Naive thymus-derived CD4-positive, alpha-beta T cell (primary cell): ENCODE results near the gene NDUFA5. TPM values are rescaled to one million over a fixed set of nuclear protein-coding genes. Genes with fewer than 3 reads are reported as not detected.
A peak's percentile ranks its signal among the peaks of the same experiment; 100 is the strongest.
"Not testable (repeated sequence)": the region's sequence is repeated elsewhere in the genome, so short reads cannot be mapped to it uniquely, and the experiment has no call there.

ENCODE experiments used
- ATAC-seq: fragments of 150-1000 bp; cut with Tn5 transposase; 2 replicates; pipeline ENCODE4 v1.10.0; 2021; ENCODE audit warnings: mild to moderate bottlenecking, moderate library complexity
- CTCF ChIA-PET: fragments of 350-600 bp; sonication (Branson Sonifier 250); formaldehyde crosslinking; loops from one replicate; lab custom pipeline; 2021; ENCODE audit warnings: antibody characterized with exemption; lab: Charles Lee
- POLR2A ChIA-PET: fragments of 350-600 bp; sonication (Branson Sonifier 250); formaldehyde crosslinking; loops from one replicate; lab custom pipeline; 2021; ENCODE audit warnings: antibody characterized with exemption, inconsistent platforms; lab: Charles Lee
- DNase-seq, 9 donors: peaks; one replicate each; pipeline versions ENCODE4 v3.0.0 to v3.0.0-alpha.2; 2020 to 2022; ENCODE audit warnings: mixed read lengths in 1 of 9
- H3K27ac ChIP-seq: one replicate; pipeline ENCODE4 v1.7.0; 2013; ENCODE audit warnings: mild to moderate bottlenecking, low read depth, low read length, moderate library complexity
- H3K27me3 ChIP-seq, 2 donors: one replicate each; pipeline ENCODE4 v1.7.0; 2013; ENCODE audit warnings: low read length in 2 of 2, mild to moderate bottlenecking in 2 of 2, moderate library complexity in 2 of 2; ENCODE audit not compliant: control insufficient read depth in 2 of 2, insufficient read depth in 2 of 2
- H3K36me3 ChIP-seq, 3 experiments: 1 replicate in 2 of 3; 2 replicates in 1 of 3; pipeline ENCODE4 v1.7.0; 2013; ENCODE audit warnings: low read length in 3 of 3, mild to moderate bottlenecking in 3 of 3, moderate library complexity in 1 of 3; ENCODE audit not compliant: insufficient read depth in 3 of 3, control insufficient read depth in 2 of 3
- H3K4me1 ChIP-seq, 2 donors: one replicate each; pipeline ENCODE4 v1.7.0; 2013; ENCODE audit warnings: low read length in 2 of 2, mild to moderate bottlenecking in 2 of 2, moderate library complexity in 1 of 2; ENCODE audit not compliant: control insufficient read depth in 2 of 2, insufficient read depth in 2 of 2
- H3K4me3 ChIP-seq: 2 replicates; pipeline ENCODE4 v1.7.0; 2013; ENCODE audit warnings: mild to moderate bottlenecking, low read length
- H3K9me3 ChIP-seq, 3 experiments: 1 replicate in 2 of 3; 2 replicates in 1 of 3; pipeline ENCODE4 v1.7.0; 2013; ENCODE audit warnings: low read length in 3 of 3; ENCODE audit not compliant: control insufficient read depth in 2 of 3
- H3K27ac Mint-ChIP-seq, 9 donors: one replicate each; pipeline ENCODE4 v1.8.0; 2020 to 2022; ENCODE audit warnings: mixed read lengths in 9 of 9, mild to moderate bottlenecking in 8 of 9, moderate library complexity in 5 of 9, inconsistent platforms in 2 of 9
- H3K27me3 Mint-ChIP-seq, 5 donors: one replicate each; pipeline ENCODE4 v1.8.0; 2021 to 2022; ENCODE audit warnings: mixed read lengths in 5 of 5, mild to moderate bottlenecking in 1 of 5
- H3K36me3 Mint-ChIP-seq, 5 donors: one replicate each; pipeline ENCODE4 v1.8.0; 2020 to 2022; ENCODE audit warnings: mixed read lengths in 5 of 5, mild to moderate bottlenecking in 3 of 5, inconsistent platforms in 1 of 5
- H3K4me1 Mint-ChIP-seq, 7 donors: one replicate each; pipeline ENCODE4 v1.8.0; 2020 to 2022; ENCODE audit warnings: mixed read lengths in 7 of 7, mild to moderate bottlenecking in 3 of 7, inconsistent platforms in 1 of 7
- H3K4me3 Mint-ChIP-seq, 10 donors: one replicate each; pipeline ENCODE4 v1.8.0; 2020 to 2022; ENCODE audit warnings: mild to moderate bottlenecking in 10 of 10, mixed read lengths in 10 of 10, moderate library complexity in 6 of 10, inconsistent platforms in 2 of 10
- H3K9me3 Mint-ChIP-seq, 11 donors: one replicate each; pipeline ENCODE4 v1.8.0; 2020 to 2022; ENCODE audit warnings: mixed read lengths in 11 of 11, mild to moderate bottlenecking in 4 of 11, inconsistent platforms in 1 of 11, moderate library complexity in 1 of 11
- intact Hi-C, 2 donors: fragments of 100-400 bp; cut with micrococcal nuclease; formaldehyde crosslinking; loops; one replicate each; pipeline ENCODE4 v1.15.1; 2023
- polyA plus RNA-seq, 2 donors: library from polyadenylated mRNA; unstranded; fragments of 300-500 nt; fragmentation: Illumina TruSeq; gene quantifications; one replicate each; pipeline ENCODE4 v1.2.3, GENCODE V29; 2021
- total RNA-seq, 6 experiments: library from RNA in 5 of 6; stranded (reverse) in 5 of 6; gene quantifications; 1 replicate in 5 of 6; 2 replicates in 1 of 6; pipeline ENCODE4 v1.2.3 and lab custom pipeline; 2021 to 2026

The NDUFA5 gene
- total and polyA plus RNA-seq, 7 experiments from 2014 or later, result 40.8 to 97.8 (median 62.5) TPM

GRCh38 chr7:123535517-123535916 lies 22.1 kb downstream of the NDUFA5 start:
- POLR2A ChIA-PET, result interaction anchor here (0.8 to 2.6 kb wide), 2 partner anchors 22 to 214 kb away, joined by 3 to 21 read pairs; partner anchors contain the start of genes NDUFA5 and WASL
- H3K4me1 ChIP-seq, result peaks cover 4 to 14% of the 10 kb centered on the region in 2 donors
- CTCF ChIA-PET, result interaction anchor here (0.6 to 0.7 kb wide), 2 partner anchors 37 to 1397 kb away, joined by 3 read pairs; no protein-coding TSS in a partner anchor
- Mint-ChIP-seq H3K4me3 (peak overlapping the region in 7 of 10 donors; percentile 29 to 97 (median 90)), H3K27me3 (peaks cover 14 to 28% (median 22%) of the 10 kb centered on the region in 5 donors), H3K36me3 (peaks cover 0 to 3% (median 0%) of the 10 kb centered on the region in 5 donors), H3K27ac (peak overlapping the region in 4 of 9 donors; percentile 9 to 86 (median 66)), H3K9me3 (peaks cover 0 to 3% (median 0%) of the 10 kb centered on the region in 11 donors), H3K4me1 (peaks cover 7 to 31% (median 27%) of the 10 kb centered on the region in 7 donors)
- H3K36me3 ChIP-seq, result no peaks in the 10 kb centered on the region
- DNase-seq (no peak), ATAC-seq (no peak)
- intact Hi-C loops, result loop anchor here (1.0 to 10.0 kb wide), 3 partner anchors 22 to 1399 kb away; partner anchors contain the start of genes NDUFA5 (in 1 of the 2) and POT1 (in 1 of the 2)
- H3K27ac ChIP-seq, result peak overlapping the region; percentile 73
- H3K27me3 ChIP-seq, result no peaks in the 10 kb centered on the region
- no peaks in the 10 kb centered on the region for H3K9me3 ChIP-seq
- H3K4me3 ChIP-seq, result peak overlapping the region; percentile 54

- intact Hi-C loops, result loop anchor here (1.0 to 10.0 kb wide), 5 partner anchors 23 to 1400 kb away; partner anchors contain the start of genes NDUFA5 (in 2 of the 2), POT1 (in 1 of the 2) and WASL (in 1 of the 2)
- peaks cover 14 to 32% (median 23%) of the 10 kb centered on the region in 5 donors for H3K27me3 Mint-ChIP-seq
- ChIA-PET POLR2A (interaction anchor here (0.8 to 2.6 kb wide), 3 partner anchors 23 to 215 kb away, joined by 3 to 21 read pairs (median 3); partner anchors contain the start of genes NDUFA5 and WASL), CTCF (interaction anchor here (0.6 to 1.0 kb wide), 4 partner anchors 36 to 1398 kb away, joined by 3 read pairs; no protein-coding TSS in a partner anchor)
- H3K27ac Mint-ChIP-seq, result peak within 1 kb of the TSS; percentile 74 to 96 (median 86)
- DNase-seq (peak; percentile 82 to 94 (median 88)), ATAC-seq (peak; percentile 95)
- H3K36me3 Mint-ChIP-seq, result peaks cover 0 to 2% (median 0%) of the 10 kb centered on the region in 5 donors
- H3K9me3 Mint-ChIP-seq, result peaks cover 0 to 3% (median 0%) of the 10 kb centered on the region in 11 donors
- Histone ChIP-seq H3K36me3 (no peaks in the 10 kb centered on the region), H3K9me3 (no peaks in the 10 kb centered on the region), H3K27me3 (no peaks in the 10 kb centered on the region), H3K4me3 (peak within 1 kb of the TSS; percentile 54), H3K4me1 (peaks cover 4 to 14% of the 10 kb centered on the region in 2 donors), H3K27ac (peak within 1 kb of the TSS; percentile 73)
- peaks cover 7 to 31% (median 27%) of the 10 kb centered on the region in 7 donors for H3K4me1 Mint-ChIP-seq
- H3K4me3 Mint-ChIP-seq, result peak within 1 kb of the TSS; percentile 87 to 97 (median 91)
Observed at GRCh38 chr7:123534383-123535260, 23.0 kb downstream of the NDUFA5 start, which contains the start of gene IQUB. Gene IQUB (minus strand): TSS chr7:123534595. CDS start chr7:123512340, 22,255 bp downstream.

- ATAC-seq (peak; percentile 12), DNase-seq (peak in 6 of 9 donors; percentile 26 to 56 (median 35))
- Histone ChIP-seq H3K4me3 (peak overlapping the region; percentile 54), H3K9me3 (no peaks in the 10 kb centered on the region), H3K36me3 (no peaks in the 10 kb centered on the region), H3K27ac (peak overlapping the region; percentile 73), H3K27me3 (no peaks in the 10 kb centered on the region), H3K4me1 (peaks cover 4 to 14% of the 10 kb centered on the region in 2 donors)
- ChIA-PET CTCF (interaction anchor here (1.0 kb wide), 2 partner anchors 37 to 39 kb away, joined by 3 read pairs; no protein-coding TSS in a partner anchor), POLR2A (interaction anchor here (0.8 to 2.6 kb wide), 2 partner anchors 23 to 158 kb away, joined by 3 to 21 read pairs; partner anchors contain the start of gene NDUFA5)
- peak overlapping the region; percentile 87 to 97 (median 91) for H3K4me3 Mint-ChIP-seq
- no peaks in the 10 kb centered on the region for H3K36me3 Mint-ChIP-seq
- H3K27me3 Mint-ChIP-seq, result peaks cover 14 to 32% (median 23%) of the 10 kb centered on the region in 5 donors
- peak overlapping the region; percentile 20 to 89 (median 80) for H3K27ac Mint-ChIP-seq
- intact Hi-C loops, result loop anchor here (1.0 to 10.0 kb wide), 5 partner anchors 23 to 1401 kb away; partner anchors contain the start of genes NDUFA5 (in 1 of the 2), POT1 (in 1 of the 2) and WASL (in 1 of the 2)
- peaks cover 0 to 3% (median 0%) of the 10 kb centered on the region in 11 donors for H3K9me3 Mint-ChIP-seq
- H3K4me1 Mint-ChIP-seq, result peaks cover 7 to 31% (median 27%) of the 10 kb centered on the region in 7 donors
Observed at GRCh38 chr7:123533929-123534382, 23.7 kb downstream of the NDUFA5 start.

GRCh38 chr7:123533553-123533917 lies 24.1 kb downstream of the NDUFA5 start:
- peaks cover 0 to 3% (median 0%) of the 10 kb centered on the region in 11 donors for H3K9me3 Mint-ChIP-seq
- Histone ChIP-seq H3K4me3 (no peak overlapping the region), H3K27ac (no peak overlapping the region), H3K9me3 (no peaks in the 10 kb centered on the region), H3K4me1 (peaks cover 4 to 14% of the 10 kb centered on the region in 2 donors), H3K36me3 (no peaks in the 10 kb centered on the region), H3K27me3 (no peaks in the 10 kb centered on the region)
- ATAC-seq, result no peak
- intact Hi-C loops, result loop anchor here in 1 of 2 donors (10.0 kb wide), 1 partner anchor 1401 kb away; no protein-coding TSS in a partner anchor
- POLR2A ChIA-PET, result interaction anchor here (0.8 to 2.6 kb wide), 2 partner anchors 24 to 159 kb away, joined by 3 to 21 read pairs; partner anchors contain the start of gene NDUFA5
- CTCF ChIA-PET, result interaction anchor here (1.0 kb wide), 2 partner anchors 36 to 39 kb away, joined by 3 read pairs; no protein-coding TSS in a partner anchor
- no peaks in the 10 kb centered on the region for H3K36me3 Mint-ChIP-seq
- peak overlapping the region; percentile 87 to 97 (median 91) for H3K4me3 Mint-ChIP-seq
- H3K27ac Mint-ChIP-seq, result peak overlapping the region in 4 of 9 donors; percentile 74 to 86 (median 78)
- DNase-seq, result no peak
- peaks cover 7 to 31% (median 27%) of the 10 kb centered on the region in 7 donors for H3K4me1 Mint-ChIP-seq
- peaks cover 17 to 32% (median 27%) of the 10 kb centered on the region in 5 donors for H3K27me3 Mint-ChIP-seq

GRCh38 chr7:123532788-123533552 lies 24.6 kb downstream of the NDUFA5 start:
- POLR2A ChIA-PET, result interaction anchor here (2.6 kb wide), 1 partner anchor 24 kb away, joined by 21 read pairs; the partner anchor contains the start of gene NDUFA5
- ATAC-seq, CTCF ChIA-PET: not testable (repeated sequence)

More at GRCh38 chr7:123532788-123533552, 24.6 kb downstream of the NDUFA5 start:
- intact Hi-C loops, result loop anchor here in 1 of 2 donors (10.0 kb wide), 1 partner anchor 1402 kb away; no protein-coding TSS in a partner anchor
- not testable (repeated sequence) for H3K9me3 Mint-ChIP-seq, H3K27me3 ChIP-seq, H3K9me3 ChIP-seq, H3K36me3 Mint-ChIP-seq, H3K27ac Mint-ChIP-seq, H3K4me3 ChIP-seq, H3K27ac ChIP-seq, H3K36me3 ChIP-seq
- Mint-ChIP-seq H3K4me3 (peak overlapping the region in 9 of 10 donors; percentile 3 to 93 (median 54)), H3K4me1 (peaks cover 7 to 31% (median 26%) of the 10 kb centered on the region in 7 donors), H3K27me3 (peaks cover 23 to 34% (median 31%) of the 10 kb centered on the region in 5 donors)
- peaks cover 4 to 14% of the 10 kb centered on the region in 2 donors for H3K4me1 ChIP-seq
- DNase-seq, result peak in 8 of 9 donors; percentile 11 to 50 (median 48)
